ENCODE results near the gene HYDIN.

- TF ChIP-seq POLR2AphosphoS5 (IDR thresholded peaks at IDR 0.05) (no peak), CTCF (IDR thresholded peaks at IDR 0.05) (no peak), POLR2A (IDR thresholded peaks at IDR 0.05) (no peak)
These were observed 32.1 kb downstream of the HYDIN start for GRCh38 chr16:71198408-71198807.
